GM03348 (cell line): Measurements from ENCODE around the gene MIEF1.
"Not testable (repeated sequence)": the region's sequence is repeated elsewhere in the genome, so short reads cannot be mapped to it uniquely, and the experiment has no call there.

ENCODE experiments used
- DNase-seq: peaks from one replicate; pipeline ENCODE4 v3.0.0; 2012; ENCODE audit warnings: low spot score

The MIEF1 gene

GRCh38 chr22:39489094-39490068, 12.7 kb upstream of the MIEF1 start:
- DNase-seq: no peak

- peak; percentile 88 for DNase-seq
These were observed 11.8 kb upstream of the MIEF1 start for GRCh38 chr22:39490135-39490798.

DNA sequence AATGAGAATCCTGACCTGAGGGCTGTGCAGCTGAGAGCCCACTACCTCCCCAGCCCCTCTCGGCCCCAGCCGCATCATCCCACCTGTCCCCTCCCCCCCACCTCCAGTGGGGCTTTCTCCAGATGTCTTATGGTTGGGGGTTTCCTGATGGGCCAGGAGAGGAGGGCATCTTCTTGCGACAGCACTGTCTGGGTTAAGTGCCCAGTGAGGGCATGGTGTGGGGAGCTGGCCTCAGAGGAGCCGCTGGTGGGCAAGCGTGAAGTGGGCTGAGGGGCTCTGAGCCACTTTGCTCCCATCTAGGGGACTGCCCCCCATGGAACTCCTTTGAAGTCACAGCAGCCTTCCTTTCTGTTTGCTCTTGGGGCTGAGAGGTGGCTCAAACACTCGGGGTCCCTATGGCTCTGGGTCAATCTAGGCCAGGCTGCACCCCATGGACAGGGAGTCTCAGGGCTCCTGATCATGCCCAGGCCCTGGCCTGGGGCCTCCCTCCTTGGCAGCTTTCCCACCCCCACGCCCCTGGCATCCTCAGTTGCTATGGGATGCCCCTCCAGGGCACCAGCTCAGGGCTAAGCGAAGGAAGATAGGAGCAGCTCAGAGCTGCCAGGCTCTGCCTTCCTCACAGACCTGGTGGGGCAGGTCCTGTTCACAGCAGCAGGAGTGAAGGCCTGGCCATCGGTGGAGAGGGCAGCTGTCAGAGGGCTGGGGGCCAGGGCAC, 11.0 kb upstream of the MIEF1 start:
- no peak for DNase-seq

GRCh38 chr22:39491696-39492095, 10.4 kb upstream of the MIEF1 start:
- no peak for DNase-seq

DNA sequence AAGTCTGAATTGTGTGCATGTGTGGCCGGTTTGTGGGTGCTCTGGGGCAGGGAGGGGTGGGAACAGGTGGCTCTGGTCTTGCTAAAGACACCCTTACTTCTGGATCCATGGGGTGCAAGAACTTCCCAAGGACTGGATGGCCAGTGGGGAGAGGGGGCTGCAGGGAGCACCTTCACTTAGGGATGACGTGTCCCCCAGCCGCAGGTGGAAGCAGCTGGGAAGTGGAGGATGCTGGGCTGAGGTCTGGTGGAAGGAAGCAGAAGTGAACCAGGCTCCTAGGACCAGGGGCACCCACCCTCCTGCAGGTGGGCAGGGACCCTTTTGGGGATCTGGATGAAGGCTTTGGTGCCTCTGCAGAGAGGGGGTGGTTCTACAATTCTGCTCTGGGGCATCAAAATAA, 9.9 kb upstream of the MIEF1 start:
- DNase-seq: no peak

- peak; percentile 85 for DNase-seq
These were observed 8.3 kb upstream of the MIEF1 start for GRCh38 chr22:39493759-39494158.

DNA sequence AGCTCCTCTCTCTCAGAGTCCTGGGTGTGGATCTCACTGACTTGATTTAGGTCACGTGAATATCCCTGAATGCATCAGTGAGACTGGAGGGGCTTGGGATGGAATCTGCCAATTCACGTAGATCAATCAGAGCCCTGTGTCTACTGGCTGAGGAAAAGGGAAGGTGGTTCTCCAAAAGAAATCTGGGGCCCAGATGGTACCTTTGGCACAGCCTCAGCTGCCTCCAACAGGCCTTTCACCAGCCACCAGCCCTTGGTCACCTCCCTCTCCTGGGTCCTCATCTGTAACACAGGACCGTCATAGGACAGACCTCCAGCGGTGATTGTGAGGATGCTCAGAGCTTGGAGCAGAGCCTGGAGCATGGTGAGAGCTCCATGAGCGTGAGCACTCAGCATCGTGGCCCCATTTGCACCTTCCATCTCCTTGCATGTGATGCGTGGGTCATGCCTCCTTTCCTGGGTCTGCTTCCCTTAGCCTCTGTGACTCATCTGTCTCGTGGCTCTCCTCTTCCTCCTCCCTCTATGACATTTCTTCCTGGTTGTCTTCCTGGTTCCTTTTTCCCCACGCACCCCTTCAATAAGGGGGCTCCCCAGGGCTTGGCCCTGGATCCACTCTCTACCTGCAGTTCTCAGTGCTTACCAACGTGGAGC, 7.5 kb upstream of the MIEF1 start:
- DNase-seq: no peak

DNA sequence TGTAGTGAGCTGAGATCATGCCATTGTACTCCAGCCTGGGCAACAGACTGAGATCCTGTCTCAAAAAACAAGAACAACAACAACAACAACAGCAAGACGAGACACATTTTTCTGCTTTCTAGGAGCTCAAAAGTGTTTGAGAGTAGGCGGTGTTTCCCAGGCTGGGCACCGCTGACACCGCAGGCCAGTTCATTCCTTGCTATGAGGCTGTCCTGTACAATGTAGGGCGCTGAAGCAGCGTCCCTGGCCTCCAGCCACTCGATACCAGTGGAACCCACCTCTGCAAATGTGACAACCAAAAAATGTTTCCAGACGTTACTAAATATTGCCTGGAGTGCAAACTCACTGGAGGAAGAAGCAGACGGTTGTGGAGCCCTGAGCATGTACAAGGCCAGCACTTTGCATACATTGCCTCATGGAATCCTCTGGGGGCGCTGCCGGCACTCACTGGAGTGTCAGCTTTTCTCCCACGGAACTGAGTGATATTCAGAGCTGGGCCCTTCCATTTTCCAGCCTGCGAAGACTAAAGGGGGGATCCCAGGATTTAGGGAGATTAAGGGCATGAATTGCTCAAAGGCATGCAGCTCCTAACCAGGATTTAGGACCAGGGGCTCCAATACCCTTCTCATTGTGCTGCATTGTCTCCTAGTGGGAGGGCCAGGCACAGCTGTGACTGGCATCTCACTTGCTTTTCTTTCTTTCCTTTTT, 5.8 kb upstream of the MIEF1 start:
- peak; percentile 71 for DNase-seq

DNA sequence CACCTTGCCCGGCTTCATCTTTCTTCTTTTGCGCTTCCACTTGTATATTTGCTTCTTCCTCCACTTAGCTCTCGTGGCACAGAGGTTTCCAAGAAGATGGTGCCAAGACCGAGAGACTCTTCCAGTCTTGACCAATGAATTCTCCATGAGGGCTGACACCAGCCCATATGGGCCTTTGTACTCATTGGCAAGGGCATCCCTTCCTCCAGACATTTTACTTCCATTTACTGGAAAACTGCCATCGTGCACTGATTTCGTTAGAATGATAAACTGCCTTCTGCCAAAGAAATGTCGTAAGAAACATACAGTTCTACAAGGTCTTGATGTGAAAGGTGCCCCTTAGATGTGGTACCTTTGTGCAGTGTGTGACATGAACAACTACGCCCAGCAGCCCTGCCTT, 4.7 kb upstream of the MIEF1 start:
- no peak for DNase-seq

- no peak for DNase-seq
These were observed 3.7 kb upstream of the MIEF1 start for GRCh38 chr22:39498368-39498767.

DNA sequence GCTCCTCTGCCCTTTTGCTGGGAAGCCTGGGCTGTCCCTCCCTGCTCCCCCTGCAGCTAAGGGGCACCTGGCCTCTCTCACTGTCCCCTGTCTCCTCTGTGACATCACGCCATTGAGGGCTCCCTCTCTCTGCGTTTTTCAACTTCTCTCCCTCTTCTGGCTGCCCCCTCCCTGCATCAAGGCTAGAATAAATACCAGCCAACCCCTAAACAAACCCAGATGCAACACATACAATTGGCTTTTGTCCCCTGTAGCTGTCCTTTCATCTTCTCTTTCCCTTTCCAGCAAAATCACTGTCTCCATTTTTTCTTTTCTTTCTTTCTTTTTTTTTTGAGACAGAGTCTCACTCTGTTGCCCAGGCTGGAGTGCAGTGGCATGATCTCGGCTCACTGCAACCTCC, 3.3 kb upstream of the MIEF1 start:
- DNase-seq: no peak

GRCh38 chr22:39500101-39500500, 2.0 kb upstream of the MIEF1 start:
- DNase-seq: no peak

DNA sequence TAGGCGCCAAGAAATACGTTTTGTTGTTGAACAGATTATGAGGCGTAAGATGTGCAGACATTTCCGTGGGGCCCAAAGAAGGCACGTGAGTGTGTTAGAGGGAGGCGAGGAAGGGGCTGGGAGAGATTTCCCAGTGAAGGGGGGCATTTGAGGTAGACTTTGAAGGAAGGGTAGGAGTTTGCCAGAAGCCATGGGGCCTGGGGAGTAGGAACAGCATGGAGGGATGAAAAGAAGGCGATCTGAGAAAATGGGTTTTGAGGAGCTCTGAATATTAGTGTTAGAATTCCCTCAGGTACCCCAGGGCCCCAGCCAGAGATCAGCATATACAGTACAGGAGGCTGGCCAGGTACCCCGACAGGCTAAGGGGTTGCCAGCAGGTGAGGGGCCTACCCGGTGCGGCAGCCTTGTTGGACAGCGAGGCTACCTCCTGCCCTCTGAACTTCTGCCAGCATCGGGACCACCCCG, 414 bp upstream of the MIEF1 start:
- no peak for DNase-seq

GRCh38 chr22:39502789-39503409, 809 bp downstream of the MIEF1 start:
- DNase-seq: no peak

- no peak for DNase-seq
These were observed 1.5 kb downstream of the MIEF1 start for GRCh38 chr22:39503630-39504029.

DNA sequence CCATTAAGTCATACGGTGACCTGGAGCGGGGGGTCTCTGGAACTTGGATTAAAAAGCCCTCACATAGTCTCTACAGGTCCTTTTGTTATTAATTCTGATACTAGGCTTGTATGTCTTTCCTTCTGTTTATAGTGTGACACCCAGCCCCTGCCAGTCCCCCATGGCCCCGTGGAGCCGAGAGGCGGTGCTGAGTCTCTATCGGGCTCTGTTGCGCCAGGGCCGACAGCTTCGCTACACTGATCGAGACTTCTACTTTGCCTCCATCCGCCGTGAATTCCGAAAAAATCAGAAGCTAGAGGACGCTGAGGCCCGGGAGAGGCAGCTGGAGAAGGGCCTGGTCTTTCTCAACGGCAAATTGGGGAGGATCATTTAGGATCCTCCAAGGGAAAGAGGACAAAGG, 2.0 kb downstream of the MIEF1 start:
- DNase-seq: no peak

- DNase-seq: not testable (repeated sequence)
These were observed 4.9 kb downstream of the MIEF1 start for GRCh38 chr22:39507021-39507420.

- DNase-seq: no peak
These were observed 6.3 kb downstream of the MIEF1 start for GRCh38 chr22:39508393-39508792.

DNA sequence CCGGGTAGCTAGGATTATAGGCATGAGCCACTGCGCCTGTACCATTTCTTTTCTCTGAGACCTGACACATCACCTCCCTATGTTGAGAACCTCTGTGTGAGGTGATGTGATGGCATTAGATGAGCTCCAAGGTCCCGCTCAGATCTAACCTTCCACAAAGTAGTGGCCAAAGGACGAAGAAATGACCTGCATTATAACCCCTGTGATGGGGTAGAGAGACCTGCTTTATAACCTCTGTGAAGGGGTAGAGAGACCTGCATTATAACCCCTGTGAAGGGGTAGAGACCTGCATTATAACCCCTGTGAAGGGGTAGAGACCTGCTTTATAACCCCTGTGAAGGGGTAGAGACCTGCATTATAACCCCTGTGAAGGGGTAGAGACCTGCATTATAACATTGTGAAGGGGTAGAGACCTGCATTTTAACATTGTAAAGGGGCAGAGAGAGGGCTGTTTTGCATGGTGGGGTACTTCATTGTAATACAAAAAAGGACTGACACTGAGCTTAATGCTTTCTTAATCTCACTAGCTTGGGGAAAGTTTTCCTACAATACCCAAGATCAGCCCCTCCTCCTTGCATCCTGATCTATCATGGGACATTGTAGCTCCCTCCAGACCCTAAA, 8.5 kb downstream of the MIEF1 start:
- DNase-seq: no peak

- no peak for DNase-seq
These were observed 9.1 kb downstream of the MIEF1 start for GRCh38 chr22:39511226-39511625.

- DNase-seq: no peak
These were observed 9.9 kb downstream of the MIEF1 start for GRCh38 chr22:39512026-39512425.
